ENCODE results near the gene TSPAN32. TPM values are rescaled to one million over a fixed set of nuclear protein-coding genes. Genes with fewer than 3 reads are reported as not detected.
"Not testable (repeated sequence)": the region's sequence is repeated elsewhere in the genome, so short reads cannot be mapped to it uniquely, and the experiment has no call there.

The TSPAN32 gene
- total and polyA plus RNA-seq, 2 donors (not counting 1 experiment from before 2014, with no cell fraction given): 0.17 TPM; not detected in 1

GRCh38 chr11:2280208-2280607 is 21.6 kb upstream of the TSPAN32 start:
- no peaks in the 10 kb centered on the region for H3K36me3 ChIP-seq (ENCODE audit: control insufficient read depth, insufficient read depth, low read length)
- no peak overlapping the region for H2AFZ ChIP-seq (ENCODE audit: low read length)
- no peak overlapping the region for H3K4me3 ChIP-seq (replicated peaks in 1 of 4; ENCODE audit: control extremely low read depth in 1 of 4, insufficient read depth in 1 of 4, low read depth in 3 of 4, low read length in 4 of 4)
- no peaks in the 10 kb centered on the region for H3K27me3 ChIP-seq (ENCODE audit: control insufficient read depth, insufficient read depth, low read length)
- TF ChIP-seq CTCF (conservative IDR thresholded peaks at IDR 0.05 in 1 of 2, IDR thresholded peaks at IDR 0.05 in 1 of 2; ENCODE audit: low read depth in 1 of 2, low read length in 2 of 2) (no peak), EZH2 (IDR thresholded peaks at IDR 0.05; ENCODE audit: low read length, missing control alignments) (no peak)
- no peaks in the 10 kb centered on the region for H4K20me1 ChIP-seq (ENCODE audit: control insufficient read depth, extremely low read depth, insufficient read depth, low read length)
- H3K9me3 ChIP-seq (ENCODE audit: control insufficient read depth, insufficient read depth, low read depth, low read length): no peaks in the 10 kb centered on the region
- DNase-seq (ENCODE audit: low read depth in 2 of 2): no peak
- H3K4me2 ChIP-seq (ENCODE audit: extremely low read depth, insufficient read depth, low read length): no peak overlapping the region
- H3K9ac ChIP-seq (ENCODE audit: insufficient read depth, low read length): no peak overlapping the region
- no peak overlapping the region for H3K27ac ChIP-seq (ENCODE audit: insufficient read depth, low read length)
- no peaks in the 10 kb centered on the region for H3K4me1 ChIP-seq (ENCODE audit: control insufficient read depth, extremely low read depth, insufficient read depth, low read length)
- H3K79me2 ChIP-seq (ENCODE audit: control insufficient read depth, insufficient read depth, low read length): no peaks in the 10 kb centered on the region

- H3K79me2 ChIP-seq (ENCODE audit: control insufficient read depth, insufficient read depth, low read length); H3K36me3 ChIP-seq (ENCODE audit: control insufficient read depth, insufficient read depth, low read length); H3K27me3 ChIP-seq (ENCODE audit: control insufficient read depth, insufficient read depth, low read length): not testable (repeated sequence)
Measured at GRCh38 chr11:2286350-2286749, 15.5 kb upstream of the TSPAN32 start.

GRCh38 chr11:2287091-2287490 is 14.7 kb upstream of the TSPAN32 start:
- DNase-seq (ENCODE audit: low read depth in 2 of 2): no peak
- no peak overlapping the region for H3K9ac ChIP-seq (ENCODE audit: insufficient read depth, low read length)
- no peaks in the 10 kb centered on the region for H3K36me3 ChIP-seq (ENCODE audit: control insufficient read depth, insufficient read depth, low read length)
- no peaks in the 10 kb centered on the region for H3K79me2 ChIP-seq (ENCODE audit: control insufficient read depth, insufficient read depth, low read length)
- H3K4me3 ChIP-seq (replicated peaks in 1 of 4; ENCODE audit: control extremely low read depth in 1 of 4, insufficient read depth in 1 of 4, low read depth in 3 of 4, low read length in 4 of 4): no peak overlapping the region
- H4K20me1 ChIP-seq (ENCODE audit: control insufficient read depth, extremely low read depth, insufficient read depth, low read length): peaks cover 2% of the 10 kb centered on the region
- no peak overlapping the region for H2AFZ ChIP-seq (ENCODE audit: low read length)
- no peak overlapping the region for H3K4me2 ChIP-seq (ENCODE audit: extremely low read depth, insufficient read depth, low read length)
- no peaks in the 10 kb centered on the region for H3K4me1 ChIP-seq (ENCODE audit: control insufficient read depth, extremely low read depth, insufficient read depth, low read length)
- no peak for TF ChIP-seq CTCF (conservative IDR thresholded peaks at IDR 0.05 in 1 of 2, IDR thresholded peaks at IDR 0.05 in 1 of 2; ENCODE audit: low read depth in 1 of 2, low read length in 2 of 2)
- peaks cover 9% of the 10 kb centered on the region for H3K27me3 ChIP-seq (ENCODE audit: control insufficient read depth, insufficient read depth, low read length)
- no peak overlapping the region for H3K27ac ChIP-seq (ENCODE audit: insufficient read depth, low read length)
- H3K9me3 ChIP-seq (ENCODE audit: control insufficient read depth, insufficient read depth, low read depth, low read length): no peaks in the 10 kb centered on the region

More at GRCh38 chr11:2286350-2286749, 15.5 kb upstream of the TSPAN32 start:
- H2AFZ ChIP-seq (ENCODE audit: low read length); H3K4me1 ChIP-seq (ENCODE audit: control insufficient read depth, extremely low read depth, insufficient read depth, low read length); H3K4me2 ChIP-seq (ENCODE audit: extremely low read depth, insufficient read depth, low read length); H3K9ac ChIP-seq (ENCODE audit: insufficient read depth, low read length); H4K20me1 ChIP-seq (ENCODE audit: control insufficient read depth, extremely low read depth, insufficient read depth, low read length); DNase-seq (ENCODE audit: low read depth in 2 of 2); H3K4me3 ChIP-seq (replicated peaks in 1 of 4; ENCODE audit: control extremely low read depth in 1 of 4, insufficient read depth in 1 of 4, low read depth in 3 of 4, low read length in 4 of 4); H3K27ac ChIP-seq (ENCODE audit: insufficient read depth, low read length); H3K9me3 ChIP-seq (ENCODE audit: control insufficient read depth, insufficient read depth, low read depth, low read length): not testable (repeated sequence)

All from fibroblast of lung (primary cell).